ENCODE measurements around the gene SHCBP1L. TPM values are rescaled to one million over a fixed set of nuclear protein-coding genes. Genes with fewer than 3 reads are reported as not detected.

SHCBP1L gene
- total RNA-seq, 4 donors from 2014 or later, result 2.8 TPM; not detected in 3

DNA sequence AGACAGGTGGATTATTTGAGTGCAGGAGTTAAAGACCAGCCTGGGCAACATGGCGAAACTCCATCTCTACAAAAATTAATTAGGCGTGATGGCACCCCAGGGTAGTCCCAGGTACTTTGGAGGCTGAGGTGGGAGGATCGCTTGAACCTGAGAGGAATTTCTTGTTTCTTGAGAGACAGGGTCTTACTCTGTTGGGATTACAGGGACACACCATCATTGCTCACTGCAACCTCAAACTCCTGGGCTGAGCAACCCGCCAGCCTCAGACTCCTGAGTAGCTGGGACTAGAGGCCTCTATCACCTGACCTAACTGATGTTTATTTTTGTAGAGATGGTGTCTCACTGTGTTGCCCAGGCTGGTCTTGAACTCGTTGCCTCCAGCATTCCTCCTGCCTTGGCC, 89.0 kb downstream of the SHCBP1L start:
- ATAC-seq (ENCODE audit: low FRiP score) (no peak), DNase-seq (ENCODE audit: low spot score) (no peak)
- TF ChIP-seq, protein P1, sequence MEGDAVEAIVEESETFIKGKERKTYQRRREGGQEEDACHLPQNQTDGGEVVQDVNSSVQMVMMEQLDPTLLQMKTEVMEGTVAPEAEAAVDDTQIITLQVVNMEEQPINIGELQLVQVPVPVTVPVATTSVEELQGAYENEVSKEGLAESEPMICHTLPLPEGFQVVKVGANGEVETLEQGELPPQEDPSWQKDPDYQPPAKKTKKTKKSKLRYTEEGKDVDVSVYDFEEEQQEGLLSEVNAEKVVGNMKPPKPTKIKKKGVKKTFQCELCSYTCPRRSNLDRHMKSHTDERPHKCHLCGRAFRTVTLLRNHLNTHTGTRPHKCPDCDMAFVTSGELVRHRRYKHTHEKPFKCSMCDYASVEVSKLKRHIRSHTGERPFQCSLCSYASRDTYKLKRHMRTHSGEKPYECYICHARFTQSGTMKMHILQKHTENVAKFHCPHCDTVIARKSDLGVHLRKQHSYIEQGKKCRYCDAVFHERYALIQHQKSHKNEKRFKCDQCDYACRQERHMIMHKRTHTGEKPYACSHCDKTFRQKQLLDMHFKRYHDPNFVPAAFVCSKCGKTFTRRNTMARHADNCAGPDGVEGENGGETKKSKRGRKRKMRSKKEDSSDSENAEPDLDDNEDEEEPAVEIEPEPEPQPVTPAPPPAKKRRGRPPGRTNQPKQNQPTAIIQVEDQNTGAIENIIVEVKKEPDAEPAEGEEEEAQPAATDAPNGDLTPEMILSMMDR (IDR thresholded peaks at IDR 0.05), result no peak

- no peak for DNase-seq (ENCODE audit: low spot score)
- no peak for ATAC-seq (ENCODE audit: low FRiP score)
- TF ChIP-seq, protein P1 (IDR thresholded peaks at IDR 0.05), result no peak
These were observed 90.1 kb downstream of the SHCBP1L start for GRCh38 chr1:182862827-182863226.

- ATAC-seq (ENCODE audit: low FRiP score) (no peak), DNase-seq (ENCODE audit: low spot score) (no peak)
- TF ChIP-seq, protein P1 (IDR thresholded peaks at IDR 0.05), result no peak
These were observed 91.0 kb downstream of the SHCBP1L start for GRCh38 chr1:182861994-182862393.

DNA sequence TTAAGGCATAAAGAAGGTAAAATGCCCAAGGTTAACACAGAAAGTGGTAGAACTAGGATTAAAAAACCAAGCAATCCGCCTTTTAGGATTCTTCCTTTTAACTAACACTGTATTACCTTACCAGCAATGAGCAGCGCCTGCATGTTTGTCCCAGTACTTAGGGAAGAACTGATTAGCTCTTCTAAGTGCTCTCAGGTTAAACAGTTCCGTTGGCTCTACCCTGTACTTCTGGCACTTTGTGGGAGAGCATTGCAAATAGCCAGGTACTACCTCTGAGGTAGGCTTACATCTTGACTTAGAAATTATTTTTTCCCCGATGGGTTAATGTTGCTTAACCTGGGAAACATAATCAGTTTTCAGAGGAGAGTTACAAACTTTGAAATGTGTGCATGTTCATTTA, 92.3 kb downstream of the SHCBP1L start:
- DNase-seq (ENCODE audit: low spot score) (no peak), ATAC-seq (ENCODE audit: low FRiP score) (no peak)
- TF ChIP-seq, protein P1 (IDR thresholded peaks at IDR 0.05), result no peak

DNA sequence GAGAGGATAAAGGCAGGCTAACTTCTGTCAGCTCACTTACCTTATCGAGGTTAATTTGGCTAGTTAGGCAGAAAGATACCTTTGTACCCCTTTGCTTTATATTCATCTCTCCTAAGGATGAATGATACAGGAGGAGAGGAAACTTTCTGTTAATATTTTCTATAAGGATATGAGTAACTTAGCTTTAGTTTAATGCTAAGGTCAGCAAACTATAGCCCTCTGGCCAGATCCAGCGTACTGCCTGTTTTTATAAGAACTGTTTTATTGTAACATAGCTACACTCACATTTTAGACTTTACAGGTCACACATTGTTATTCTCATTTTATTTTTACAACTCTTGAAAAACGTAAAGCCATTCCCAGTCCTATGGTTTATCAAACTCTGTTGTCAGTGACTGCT, 95.8 kb downstream of the SHCBP1L start:
- ATAC-seq (ENCODE audit: low FRiP score) (no peak), DNase-seq (ENCODE audit: low spot score) (no peak)
- TF ChIP-seq, protein P1 (IDR thresholded peaks at IDR 0.05), result no peak

GRCh38 chr1:182855911-182856310, 97.1 kb downstream of the SHCBP1L start:
- ATAC-seq (ENCODE audit: low FRiP score) (no peak), DNase-seq (ENCODE audit: low spot score) (no peak)
- TF ChIP-seq, protein P1 (IDR thresholded peaks at IDR 0.05), result no peak

DNA sequence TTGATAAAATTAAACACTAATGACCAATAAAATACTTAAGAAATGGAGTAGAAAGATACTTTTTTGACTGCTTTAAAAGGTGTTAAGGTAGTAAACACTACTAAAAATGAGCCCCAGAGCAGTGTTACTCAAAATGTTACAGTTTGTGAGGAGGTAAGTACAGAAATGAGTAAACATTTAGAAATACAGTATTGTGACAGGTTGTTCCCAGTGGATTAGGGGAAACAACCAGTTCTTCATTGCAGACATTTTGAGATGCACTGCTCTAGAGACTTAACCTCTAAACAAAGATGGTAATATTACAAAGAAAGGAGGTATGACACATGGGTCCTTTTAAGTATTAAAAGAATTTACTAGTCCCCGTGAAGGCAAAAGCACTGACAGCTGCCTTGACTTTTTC, 101.1 kb downstream of the SHCBP1L start:
- TF ChIP-seq, protein P1 (IDR thresholded peaks at IDR 0.05), result no peak
- DNase-seq (ENCODE audit: low spot score) (no peak), ATAC-seq (ENCODE audit: low FRiP score) (no peak)

Measured in omental fat pad (tissue), 4 donors.